Mucosa of stomach (tissue), 1 donor: ENCODE data around the gene KLF13.

Experiments used
- H3K27me3 ChIP-seq: one replicate; pipeline ENCODE4 v1.7.0; 2013; ENCODE audit warnings: mild to moderate bottlenecking, low read length; ENCODE audit not compliant: control insufficient read depth, insufficient read depth
- H3K36me3 ChIP-seq: one replicate; pipeline ENCODE4 v1.7.0; 2013; ENCODE audit warnings: low read length; ENCODE audit not compliant: control insufficient read depth, insufficient read depth
- H3K4me1 ChIP-seq: one replicate; pipeline ENCODE4 v1.7.0; 2013; ENCODE audit warnings: mild to moderate bottlenecking, low read length; ENCODE audit not compliant: control insufficient read depth, insufficient read depth
- H3K4me3 ChIP-seq: one replicate; pipeline ENCODE4 v1.7.0; 2013; ENCODE audit warnings: low read length
- H3K9ac ChIP-seq: one replicate; pipeline ENCODE4 v1.7.0; 2013; ENCODE audit warnings: mild to moderate bottlenecking, low read length, moderate library complexity
- H3K9me3 ChIP-seq: one replicate; pipeline ENCODE4 v1.7.0; 2013; ENCODE audit warnings: mild to moderate bottlenecking, low read length, moderate library complexity; ENCODE audit not compliant: control insufficient read depth
- donor health status: Pancreatic carcinoma.

Gene KLF13

DNA sequence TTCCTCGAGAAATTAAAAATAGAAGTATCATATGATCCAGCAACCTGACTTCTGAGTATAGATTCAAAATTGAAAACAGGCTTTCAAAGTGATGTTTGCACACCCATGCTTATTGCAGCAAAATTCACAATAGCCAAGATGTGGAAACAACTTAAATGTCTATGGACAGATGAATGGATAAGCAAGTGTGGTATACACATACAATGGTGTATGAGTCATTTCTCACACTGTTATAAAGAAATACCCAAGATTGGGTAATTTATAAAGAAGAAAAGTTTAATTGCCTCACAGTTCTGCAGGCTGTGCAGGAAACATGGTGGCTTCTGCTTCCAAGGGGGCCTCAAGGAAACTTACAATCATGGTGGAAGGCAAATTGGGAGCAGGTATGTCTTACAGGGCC, 100.8 kb downstream of the KLF13 start:
- Histone ChIP-seq H3K27me3 (no peaks in the 10 kb centered on the region), H3K9me3 (no peaks in the 10 kb centered on the region), H3K4me3 (no peak overlapping the region), H3K9ac (no peak overlapping the region), H3K36me3 (no peaks in the 10 kb centered on the region), H3K4me1 (no peaks in the 10 kb centered on the region)
